HG03159 (cell line): ENCODE measurements around the gene ATXN2L.
"Not testable (repeated sequence)": the region's sequence is repeated elsewhere in the genome, so short reads cannot be mapped to it uniquely, and the experiment has no call there.

Experiments used
- ATAC-seq: cut with Tn5 transposase; IDR thresholded peaks from one replicate; pipeline ENCODE4 v1.9.1; 2021; ENCODE audit warnings: mild to moderate bottlenecking, moderate library complexity; ENCODE audit not compliant: unreplicated experiment

ATXN2L gene

GRCh38 chr16:28866454-28866804, 43.6 kb downstream of the ATXN2L start:
- ATAC-seq: no peak

DNA sequence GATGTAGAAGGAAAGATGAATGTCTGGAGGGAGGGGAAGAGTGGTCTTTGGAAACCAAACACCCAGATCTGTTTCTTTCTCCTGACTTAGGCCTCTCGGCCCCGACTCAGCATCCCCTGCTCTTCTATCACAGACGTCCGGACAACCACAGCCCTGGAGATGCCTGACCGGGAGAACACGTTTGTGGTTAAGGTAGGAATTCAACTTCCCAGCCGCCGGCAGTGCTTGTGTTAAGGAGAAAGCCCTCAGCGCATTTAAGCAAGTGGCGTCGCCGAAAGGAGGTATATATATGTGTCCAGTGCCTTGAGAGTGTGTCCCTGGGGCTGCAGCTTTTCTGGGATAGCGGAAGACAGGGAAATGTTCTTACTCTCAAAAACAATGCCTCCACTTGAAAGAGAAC, 44.4 kb downstream of the ATXN2L start:
- no peak for ATAC-seq

DNA sequence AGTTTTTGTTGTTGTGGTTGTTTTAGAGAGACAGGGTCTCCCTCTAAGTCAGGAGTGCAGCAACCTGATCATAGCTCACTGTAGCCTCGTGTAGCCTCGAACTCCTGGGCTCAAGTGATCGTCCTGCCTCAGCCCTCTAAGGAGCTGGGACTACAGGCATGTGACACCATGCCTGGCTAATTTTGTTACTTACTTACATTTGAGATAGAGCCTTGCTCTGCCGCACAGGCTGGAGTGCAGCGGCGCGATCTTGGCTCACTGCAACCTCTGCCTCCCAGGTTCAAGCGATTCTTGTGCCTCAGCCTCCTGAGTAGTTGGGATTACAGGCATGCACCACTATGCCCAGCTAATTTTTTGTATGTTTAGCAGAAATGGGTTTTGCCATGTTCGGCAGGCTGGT, 44.8 kb downstream of the ATXN2L start:
- ATAC-seq: not testable (repeated sequence)

- ATAC-seq: no peak
These were observed 46.4 kb downstream of the ATXN2L start for GRCh38 chr16:28869201-28869600.

- ATAC-seq: no peak
These were observed 50.2 kb downstream of the ATXN2L start for GRCh38 chr16:28872952-28873351.

GRCh38 chr16:28873543-28874201, 50.9 kb downstream of the ATXN2L start:
- ATAC-seq: no peak

DNA sequence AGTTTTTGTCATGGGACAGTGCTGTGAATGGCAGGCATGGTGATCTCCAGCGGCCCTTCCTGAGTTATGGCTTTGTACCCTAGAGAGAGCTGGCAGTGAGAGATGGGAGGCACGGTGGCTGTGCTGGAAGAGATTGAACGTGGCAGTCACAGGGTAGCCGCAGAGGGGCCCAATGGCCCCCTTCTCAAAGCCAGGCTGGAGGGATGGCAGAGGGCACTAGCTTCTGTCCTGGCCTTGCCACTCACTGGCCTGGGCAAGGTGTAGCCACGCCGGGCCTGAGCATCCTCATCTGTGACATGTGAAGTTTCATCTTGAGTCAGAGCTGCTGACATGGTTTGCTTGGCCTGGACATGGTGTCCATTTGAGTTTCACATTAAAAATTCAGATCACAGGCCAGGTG, 51.6 kb downstream of the ATXN2L start:
- no peak for ATAC-seq

DNA sequence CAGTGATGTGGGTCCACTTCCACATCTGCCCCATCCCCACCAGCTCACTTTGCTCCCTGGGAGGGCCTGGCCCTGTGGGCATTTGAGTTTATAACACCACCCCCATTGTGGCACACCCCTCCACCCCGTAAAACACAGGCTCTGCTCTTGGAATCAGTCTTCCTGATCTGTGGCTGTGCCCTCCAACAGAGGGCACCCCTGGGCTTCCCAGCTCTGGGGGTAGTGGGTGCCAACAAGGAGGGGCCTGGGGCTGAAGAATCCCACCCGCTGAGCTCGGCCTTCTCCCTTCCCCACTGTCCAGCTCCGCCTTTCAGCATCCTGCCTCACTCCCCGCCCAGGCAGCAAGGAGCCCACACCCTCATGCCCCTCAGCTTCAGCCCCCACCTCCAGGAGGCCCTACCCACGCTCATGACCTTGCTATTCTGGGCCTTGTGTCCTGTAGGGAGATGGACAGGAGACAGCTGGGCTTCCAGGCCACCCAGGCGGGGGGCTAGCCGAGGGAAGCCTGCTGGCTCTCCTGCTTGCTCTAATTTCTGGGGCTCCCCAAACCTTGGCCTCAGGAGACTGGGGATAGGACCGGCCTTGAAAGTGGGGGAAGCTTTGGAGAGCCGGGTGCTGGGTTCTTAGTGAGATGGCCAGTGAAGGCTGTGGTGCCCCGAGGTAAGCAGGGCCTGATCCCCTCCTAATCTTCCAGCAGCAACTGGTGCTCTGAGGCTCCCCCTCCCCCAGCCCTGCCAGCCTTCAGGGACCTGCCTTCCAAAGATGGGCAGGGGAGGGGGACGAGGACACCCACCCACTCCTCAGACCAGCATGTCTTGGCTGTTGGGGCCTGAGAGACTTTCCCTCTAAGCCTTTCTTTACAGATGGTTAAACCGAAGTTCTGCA, 52.6 kb downstream of the ATXN2L start:
- no peak for ATAC-seq

- ATAC-seq: no peak
These were observed 53.3 kb downstream of the ATXN2L start for GRCh38 chr16:28876019-28876659.

- no peak for ATAC-seq
These were observed 54.3 kb downstream of the ATXN2L start for GRCh38 chr16:28876973-28877654.

DNA sequence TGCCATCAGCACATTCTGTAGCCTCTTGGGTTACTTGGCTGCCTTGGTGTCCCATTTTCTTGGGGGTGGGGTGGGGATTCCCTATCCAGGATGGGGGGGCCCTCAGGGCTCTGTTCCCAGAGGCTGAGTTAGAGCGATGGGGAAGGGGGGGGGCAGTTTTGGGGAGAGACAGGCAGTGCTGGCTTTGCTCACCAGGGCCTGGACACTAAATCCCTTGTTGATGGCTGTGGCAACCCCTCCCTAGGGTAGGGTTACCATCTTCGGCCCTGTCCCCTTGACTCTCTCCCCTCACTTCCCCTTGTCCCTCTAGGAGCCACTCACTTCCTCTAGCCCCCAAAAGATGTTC, 54.8 kb downstream of the ATXN2L start:
- ATAC-seq: no peak

DNA sequence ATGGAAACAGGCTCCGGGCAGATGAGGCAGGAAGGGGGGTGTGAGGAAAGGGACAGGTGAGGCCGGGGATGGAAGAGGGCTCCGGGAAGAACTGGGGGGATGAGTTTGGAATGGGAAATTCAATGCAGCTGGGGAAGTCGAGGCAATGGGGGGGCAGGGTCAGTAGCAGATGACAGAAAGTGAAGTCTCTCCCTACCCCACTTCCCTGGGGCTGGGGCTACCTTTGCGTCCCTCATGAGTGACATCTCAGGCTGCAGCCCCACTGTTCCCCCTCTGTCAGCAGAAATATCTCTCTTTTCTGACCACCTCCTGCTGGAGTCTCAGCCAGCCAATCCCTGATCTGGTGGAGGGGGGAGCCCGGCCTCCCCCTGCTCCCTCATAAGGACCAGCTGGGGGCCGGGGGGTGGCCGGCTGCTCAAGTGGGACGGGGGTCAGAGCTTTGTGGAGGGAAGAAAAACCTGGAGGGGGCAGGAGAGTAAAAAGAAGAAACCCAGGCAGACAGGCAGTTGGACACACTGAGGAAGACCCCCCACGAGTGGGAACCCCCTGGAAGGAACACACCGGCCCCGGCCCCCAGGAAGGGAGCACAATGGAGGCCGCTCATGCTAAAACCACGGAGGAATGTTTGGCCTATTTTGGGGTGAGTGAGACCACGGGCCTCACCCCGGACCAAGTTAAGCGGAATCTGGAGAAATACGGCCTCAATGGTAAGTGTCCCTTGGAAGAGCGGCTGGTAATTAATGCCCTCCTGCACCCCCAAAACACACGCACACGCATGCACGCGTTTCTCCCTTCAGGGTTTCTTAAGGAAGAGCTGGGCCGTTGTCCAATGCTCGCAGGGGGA, 55.5 kb downstream of the ATXN2L start, which contains the start of gene ATP2A1:
TSS of gene ATP2A1 (plus strand) at position 406 of the 844 bp plus-strand sequence. CDS start at position 590, 184 bp downstream.
- ATAC-seq: no peak

DNA sequence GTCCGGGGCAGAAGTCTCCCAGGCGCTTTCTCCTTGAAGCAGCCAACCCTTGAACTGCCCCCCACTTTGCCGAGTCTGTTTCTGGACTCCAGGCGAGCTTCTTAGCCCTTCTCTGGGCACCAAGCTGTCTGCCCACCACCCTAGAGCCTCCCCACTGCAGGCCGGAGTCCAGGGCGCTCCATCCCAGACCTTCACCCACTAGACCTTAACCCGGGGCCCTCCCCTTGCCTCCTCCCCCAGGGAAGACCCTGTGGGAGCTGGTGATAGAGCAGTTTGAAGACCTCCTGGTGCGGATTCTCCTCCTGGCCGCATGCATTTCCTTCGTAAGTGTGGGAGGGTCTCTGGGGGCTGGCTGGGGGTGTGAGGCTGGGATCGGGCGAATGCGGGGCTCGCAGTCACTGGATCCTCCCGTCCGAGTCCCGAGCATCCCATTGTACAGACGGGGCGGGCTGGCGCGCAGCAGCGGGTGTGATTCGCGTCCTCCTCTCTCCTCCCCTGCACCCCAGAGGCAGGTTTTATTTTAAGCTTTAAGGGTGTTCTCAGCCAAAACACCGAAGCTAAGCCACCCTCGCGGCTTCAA, 56.6 kb downstream of the ATXN2L start:
- peak; percentile 35 for ATAC-seq

GRCh38 chr16:28879841-28880588, 57.2 kb downstream of the ATXN2L start:
- ATAC-seq: peak; percentile 77

GRCh38 chr16:28880589-28880915, 57.8 kb downstream of the ATXN2L start:
- no peak for ATAC-seq

DNA sequence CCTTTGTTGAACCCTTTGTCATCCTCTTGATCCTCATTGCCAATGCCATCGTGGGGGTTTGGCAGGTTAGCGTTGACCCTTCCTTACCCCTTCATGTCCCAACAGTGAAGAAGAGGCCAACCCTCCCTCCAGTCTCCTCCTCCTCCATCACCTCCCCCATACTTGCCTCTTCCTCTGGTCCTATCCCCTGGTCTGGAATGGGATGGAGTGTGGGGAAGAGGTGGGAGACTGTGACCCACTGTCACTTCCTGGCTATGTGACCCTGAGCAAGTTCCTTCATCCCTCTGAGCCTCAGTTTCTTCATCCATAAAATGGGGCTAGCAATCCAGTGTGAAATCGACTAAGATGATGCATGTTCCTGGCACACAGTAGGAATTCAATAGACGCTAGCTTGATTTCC, 58.2 kb downstream of the ATXN2L start:
- no peak for ATAC-seq

- ATAC-seq: not testable (repeated sequence)
These were observed 58.8 kb downstream of the ATXN2L start for GRCh38 chr16:28881565-28881964.

DNA sequence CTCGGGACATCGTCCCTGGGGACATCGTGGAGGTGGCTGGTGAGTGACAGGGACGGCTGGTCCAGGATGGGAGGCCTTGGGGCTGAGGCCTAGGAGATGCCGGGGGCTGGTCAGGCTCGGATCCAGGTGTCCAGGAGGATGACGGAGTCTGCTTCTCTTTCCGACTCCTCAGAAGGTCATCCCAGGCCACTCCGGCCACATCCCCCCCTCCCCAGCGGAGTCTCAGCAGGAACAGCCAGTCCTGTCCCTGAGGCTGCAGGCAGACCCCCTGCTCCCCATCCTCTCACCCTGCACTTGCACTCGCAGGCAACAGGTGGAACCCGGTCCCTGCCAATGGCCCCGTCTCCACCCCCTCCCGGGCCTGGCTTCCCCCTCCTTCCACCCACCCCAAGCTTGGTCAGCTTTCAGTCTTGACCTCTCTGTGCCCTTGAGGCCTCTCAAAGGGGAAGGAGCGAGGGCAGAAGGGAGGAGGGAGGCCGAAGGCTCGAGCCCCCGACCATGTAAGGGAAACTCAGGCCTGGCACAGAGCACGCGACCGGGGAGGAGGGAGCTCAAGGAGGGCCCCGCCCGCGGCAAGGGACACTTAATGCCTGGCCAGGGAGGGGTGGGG, 59.9 kb downstream of the ATXN2L start:
- ATAC-seq: no peak
